HL-60 (cell line): ENCODE results near the gene ANKRD12.

Source experiments
- POLR2AphosphoS5 ChIP-seq: IDR thresholded peaks from 2 replicates; pipeline ENCODE4 v1.6.1; 2012; ENCODE audit warnings: low read depth
- TF ChIP-seq, protein P1 (sequence below): IDR thresholded peaks from one replicate; pipeline ENCODE4 v1.5.1; 2011; ENCODE audit warnings: low read length, control low read depth, inconsistent platforms; ENCODE audit not compliant: insufficient read depth

DNA sequence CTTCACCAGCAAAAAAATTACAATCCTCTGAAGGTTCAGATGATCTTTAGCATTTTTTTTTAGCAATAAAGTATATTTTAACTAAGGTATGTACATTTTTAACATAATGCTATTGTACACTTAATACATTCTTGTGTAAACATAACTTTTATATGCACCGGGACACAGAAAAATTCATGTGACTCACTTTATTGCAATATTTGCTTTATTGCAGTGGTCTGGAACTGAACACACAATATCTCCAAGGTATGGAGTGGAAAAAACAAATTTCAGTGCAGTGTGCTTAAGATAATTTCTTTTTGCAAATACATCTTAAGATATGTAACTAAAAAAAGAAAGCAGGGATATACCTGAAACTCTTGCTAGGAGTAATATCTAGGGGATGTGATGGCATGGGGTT lies 192.9 kb downstream of the ANKRD12 start:
- TF ChIP-seq, protein P1, sequence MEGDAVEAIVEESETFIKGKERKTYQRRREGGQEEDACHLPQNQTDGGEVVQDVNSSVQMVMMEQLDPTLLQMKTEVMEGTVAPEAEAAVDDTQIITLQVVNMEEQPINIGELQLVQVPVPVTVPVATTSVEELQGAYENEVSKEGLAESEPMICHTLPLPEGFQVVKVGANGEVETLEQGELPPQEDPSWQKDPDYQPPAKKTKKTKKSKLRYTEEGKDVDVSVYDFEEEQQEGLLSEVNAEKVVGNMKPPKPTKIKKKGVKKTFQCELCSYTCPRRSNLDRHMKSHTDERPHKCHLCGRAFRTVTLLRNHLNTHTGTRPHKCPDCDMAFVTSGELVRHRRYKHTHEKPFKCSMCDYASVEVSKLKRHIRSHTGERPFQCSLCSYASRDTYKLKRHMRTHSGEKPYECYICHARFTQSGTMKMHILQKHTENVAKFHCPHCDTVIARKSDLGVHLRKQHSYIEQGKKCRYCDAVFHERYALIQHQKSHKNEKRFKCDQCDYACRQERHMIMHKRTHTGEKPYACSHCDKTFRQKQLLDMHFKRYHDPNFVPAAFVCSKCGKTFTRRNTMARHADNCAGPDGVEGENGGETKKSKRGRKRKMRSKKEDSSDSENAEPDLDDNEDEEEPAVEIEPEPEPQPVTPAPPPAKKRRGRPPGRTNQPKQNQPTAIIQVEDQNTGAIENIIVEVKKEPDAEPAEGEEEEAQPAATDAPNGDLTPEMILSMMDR = no peak
- TF ChIP-seq POLR2AphosphoS5 = no peak
